ENCODE results near the gene ZNF438.

Gene ZNF438

DNA sequence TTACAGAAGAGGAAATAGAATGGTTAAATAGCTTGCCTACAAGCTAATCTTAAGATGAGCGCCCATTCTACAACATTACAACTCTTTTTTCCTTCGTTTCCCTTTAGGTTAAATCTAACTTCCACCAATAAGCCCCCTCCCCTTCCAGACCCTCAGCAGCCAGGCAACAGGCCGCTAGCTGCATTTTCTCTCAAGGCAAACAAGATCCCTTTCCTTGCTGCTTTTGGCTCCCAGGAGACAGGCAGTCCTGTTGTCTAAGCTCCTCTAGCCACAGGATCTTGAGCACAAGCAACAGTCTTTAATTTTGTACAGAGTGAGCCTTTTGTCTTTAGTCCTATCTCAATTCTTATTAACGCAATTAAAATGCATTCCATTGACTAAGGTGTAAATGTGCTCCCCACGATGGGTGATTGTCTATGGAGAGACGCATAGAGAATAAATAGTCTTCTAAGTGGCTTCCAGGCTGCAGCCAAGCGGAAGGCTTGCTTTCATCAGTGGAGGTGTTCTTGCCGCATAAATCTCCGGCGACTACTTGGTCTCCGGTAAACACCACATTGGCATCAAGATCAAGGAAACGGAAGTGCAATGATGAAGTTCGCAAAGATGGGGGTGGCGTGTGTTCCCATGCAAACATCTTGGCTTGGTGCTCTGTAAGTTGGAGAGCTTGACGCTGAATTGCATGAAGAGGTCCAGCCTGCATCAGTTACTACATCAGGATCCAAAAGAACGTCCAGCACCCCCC, 220.2 kb downstream of the ZNF438 start:
- no peak for TF ChIP-seq CTCF (IDR thresholded peaks at IDR 0.05; ENCODE audit: insufficient read depth, low read depth, low read length, missing control alignments)
- H3K4me3 ChIP-seq (ENCODE audit: low read depth, low read length), result no peak overlapping the region
- no peak for DNase-seq (ENCODE audit: low read depth)

GRCh38 chr10:30810416-30810815, 221.2 kb downstream of the ZNF438 start:
- H3K4me3 ChIP-seq (ENCODE audit: low read depth, low read length), result no peak overlapping the region
- DNase-seq (ENCODE audit: low read depth), result no peak
- no peak for TF ChIP-seq CTCF (IDR thresholded peaks at IDR 0.05; ENCODE audit: insufficient read depth, low read depth, low read length, missing control alignments)

GRCh38 chr10:30806850-30807249, 224.8 kb downstream of the ZNF438 start:
- H3K4me3 ChIP-seq (ENCODE audit: low read depth, low read length), result no peak overlapping the region
- TF ChIP-seq CTCF (IDR thresholded peaks at IDR 0.05; ENCODE audit: insufficient read depth, low read depth, low read length, missing control alignments), result no peak
- DNase-seq (ENCODE audit: low read depth), result no peak

- DNase-seq (ENCODE audit: low read depth), result no peak
- no peak for TF ChIP-seq CTCF (IDR thresholded peaks at IDR 0.05; ENCODE audit: insufficient read depth, low read depth, low read length, missing control alignments)
- no peak overlapping the region for H3K4me3 ChIP-seq (ENCODE audit: low read depth, low read length)
These were observed 226.6 kb downstream of the ZNF438 start for GRCh38 chr10:30805061-30805460.

DNA sequence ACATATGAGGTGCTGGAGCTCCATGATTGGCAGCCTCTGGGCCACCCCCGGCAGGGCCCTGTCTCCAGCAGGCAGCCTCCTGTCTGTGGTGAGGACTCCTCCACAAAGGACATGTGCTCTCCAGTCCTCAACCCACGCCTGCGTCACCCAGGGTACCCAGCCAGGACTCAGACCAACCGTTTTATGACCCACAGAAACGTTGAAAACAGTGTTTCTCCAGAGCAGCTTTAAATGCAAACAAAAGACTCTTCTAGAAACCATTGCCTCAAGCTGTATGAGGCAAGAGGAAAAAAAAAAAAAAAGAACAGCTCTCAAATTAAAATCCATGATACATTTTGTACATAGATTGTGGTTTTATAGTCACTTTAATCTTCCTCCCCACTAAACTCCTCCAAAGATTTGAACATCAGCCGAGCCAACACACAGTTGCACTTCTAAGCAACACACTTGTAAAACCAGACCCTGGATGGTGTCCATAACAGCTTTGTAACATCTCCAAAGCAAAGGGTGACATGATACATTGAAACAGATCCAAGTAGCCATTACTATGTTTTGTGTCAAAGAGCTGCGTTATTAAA, 227.1 kb downstream of the ZNF438 start:
- H3K4me3 ChIP-seq (ENCODE audit: low read depth, low read length), result no peak overlapping the region
- no peak for DNase-seq (ENCODE audit: low read depth)
- no peak for TF ChIP-seq CTCF (IDR thresholded peaks at IDR 0.05; ENCODE audit: insufficient read depth, low read depth, low read length, missing control alignments)

DNA sequence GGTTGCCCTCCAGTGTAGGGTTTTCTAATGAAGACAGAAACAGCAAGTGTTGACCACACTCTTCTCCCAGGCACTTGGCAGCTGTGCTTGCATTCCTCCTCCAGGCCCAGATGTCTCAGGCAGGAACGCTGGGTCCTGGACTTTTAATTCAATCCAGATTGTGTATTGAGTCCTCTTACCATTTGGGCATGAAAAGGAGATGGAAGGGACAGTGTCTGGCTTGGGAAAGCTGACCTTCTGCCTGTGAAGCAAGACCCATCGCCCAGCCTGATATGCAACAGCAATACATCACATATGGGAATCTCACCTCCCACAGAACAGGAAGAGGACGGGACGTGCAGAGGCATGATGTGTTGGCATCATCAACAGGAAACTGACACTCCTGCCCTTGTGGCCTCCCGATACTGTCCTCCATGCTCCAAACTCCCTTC, 227.8 kb downstream of the ZNF438 start:
- no peak overlapping the region for H3K4me3 ChIP-seq (ENCODE audit: low read depth, low read length)
- no peak for TF ChIP-seq CTCF (IDR thresholded peaks at IDR 0.05; ENCODE audit: insufficient read depth, low read depth, low read length, missing control alignments)
- no peak for DNase-seq (ENCODE audit: low read depth)

- TF ChIP-seq CTCF (IDR thresholded peaks at IDR 0.05; ENCODE audit: insufficient read depth, low read depth, low read length, missing control alignments), result no peak
- no peak overlapping the region for H3K4me3 ChIP-seq (ENCODE audit: low read depth, low read length)
- no peak for DNase-seq (ENCODE audit: low read depth)
These were observed 228.6 kb downstream of the ZNF438 start for GRCh38 chr10:30803058-30803457.

Measured in GM12865 (cell line).